Activated T-helper 1 cell treated with anti-CD3 and anti-CD28 coated beads, Interleukin-12 subunit alpha, Interleukin-12 subunit beta, Interleukin-2, Interleukin-4 antibody, amounts not matched to agents 30 ng/mL and 10 ng/mL and 1 ng/mL, durations not matched to agents 14 hours and 24 hours and 36 hours (primary cell): ENCODE data around the gene A1CF. TPM values are rescaled to one million over a fixed set of nuclear protein-coding genes. Genes with fewer than 3 reads are reported as not detected.
"Not testable (repeated sequence)": the region's sequence is repeated elsewhere in the genome, so short reads cannot be mapped to it uniquely, and the experiment has no call there.

Experiments
- DNase-seq: peaks from one replicate; pipeline ENCODE4 v3.0.0; 2021; ENCODE audit warnings: low spot score
- H3K27ac Mint-ChIP-seq: one replicate; pipeline ENCODE4 v1.8.0; 2021; ENCODE audit warnings: mild to moderate bottlenecking, mixed read lengths
- H3K27me3 Mint-ChIP-seq: one replicate; pipeline ENCODE4 v1.8.0; 2022; ENCODE audit warnings: mild to moderate bottlenecking, moderate library complexity, mixed read lengths; ENCODE audit not compliant: insufficient read depth
- H3K36me3 Mint-ChIP-seq: one replicate; pipeline ENCODE4 v1.8.0; 2021; ENCODE audit warnings: low read depth, mixed read lengths
- H3K4me1 Mint-ChIP-seq: one replicate; pipeline ENCODE4 v1.8.0; 2021; ENCODE audit warnings: low read depth, mixed read lengths
- H3K4me3 Mint-ChIP-seq: one replicate; pipeline ENCODE4 v1.8.0; 2021; ENCODE audit warnings: mild to moderate bottlenecking, moderate library complexity, mixed read lengths
- H3K9me3 Mint-ChIP-seq: one replicate; pipeline ENCODE4 v1.8.0; 2021; ENCODE audit warnings: mixed read lengths
- intact Hi-C: fragments of 100-400 bp; cut with micrococcal nuclease; formaldehyde crosslinking; loops from one replicate; pipeline ENCODE4 v1.15.1; 2024
- total RNA-seq: library from RNA; stranded (reverse); gene quantifications from 2 replicates; pipeline ENCODE4 v1.2.3, GENCODE V29; 2022

The A1CF gene
- total RNA-seq, 1 donor from 2014 or later: not detected

DNA sequence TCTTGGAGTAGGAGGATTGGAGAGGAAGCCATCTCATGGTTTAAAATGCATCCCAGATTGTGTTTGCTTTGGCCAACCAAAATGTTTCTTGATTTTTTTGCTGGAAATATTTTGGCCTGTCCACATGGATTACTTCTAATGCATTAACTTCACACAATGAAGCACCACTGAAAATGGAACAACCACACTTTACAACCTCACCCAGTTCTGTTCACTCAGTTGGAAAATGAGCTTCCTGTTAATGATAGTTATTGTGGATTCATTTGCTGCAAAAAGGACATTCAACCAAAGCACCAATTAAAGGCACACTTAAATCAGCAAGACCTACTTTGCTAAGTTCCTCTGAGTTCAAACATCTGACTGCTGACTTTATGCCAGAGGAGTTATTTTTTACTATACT, 11.3 kb upstream of the A1CF start:
- Mint-ChIP-seq H3K27ac (no peak overlapping the region), H3K4me1 (no peaks in the 10 kb centered on the region), H3K4me3 (no peak overlapping the region), H3K36me3 (no peaks in the 10 kb centered on the region), H3K9me3 (no peaks in the 10 kb centered on the region), H3K27me3 (peaks cover 6% of the 10 kb centered on the region)
- no peak for DNase-seq
- intact Hi-C loops: no loop called here

DNA sequence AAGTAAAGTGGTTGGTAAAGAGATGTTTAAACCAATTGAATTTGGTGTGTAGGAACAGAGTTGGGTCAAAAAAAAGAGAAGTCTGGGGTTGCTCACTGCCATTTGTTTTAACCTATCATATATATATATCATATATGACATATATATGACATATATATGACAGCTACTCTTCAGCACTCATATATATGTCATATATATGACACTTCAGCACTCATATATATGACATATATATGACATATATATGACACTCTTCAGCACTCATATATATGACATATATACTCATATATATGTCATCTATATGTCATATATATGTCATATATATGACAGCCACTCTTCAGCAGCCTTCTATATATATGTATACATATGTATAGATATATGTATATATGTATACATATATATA, 8.9 kb upstream of the A1CF start:
- H3K27ac Mint-ChIP-seq: no peak overlapping the region
- H3K4me1 Mint-ChIP-seq: no peaks in the 10 kb centered on the region
- intact Hi-C loops: no loop called here
- DNase-seq: no peak
- H3K27me3 Mint-ChIP-seq: peaks cover 6% of the 10 kb centered on the region
- no peaks in the 10 kb centered on the region for H3K36me3 Mint-ChIP-seq
- H3K4me3 Mint-ChIP-seq: no peak overlapping the region
- no peaks in the 10 kb centered on the region for H3K9me3 Mint-ChIP-seq

DNA sequence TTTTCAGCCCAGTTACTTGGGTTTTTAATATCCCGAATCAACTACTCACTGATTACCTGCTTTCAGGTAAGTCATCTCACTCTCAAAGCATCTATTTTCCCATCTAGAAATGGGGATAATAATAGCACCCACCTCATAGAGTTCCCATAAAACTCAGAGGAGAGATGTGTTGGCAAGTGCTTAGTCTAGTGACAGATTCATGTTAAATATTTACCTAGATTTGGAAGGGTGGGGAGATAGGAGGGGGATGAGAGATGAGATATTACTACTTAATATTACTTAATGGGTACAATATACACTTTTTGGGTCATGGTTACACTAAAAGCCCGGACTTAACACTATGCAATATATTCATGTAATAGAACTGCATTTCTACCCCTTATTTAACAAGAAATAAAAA, 7.0 kb upstream of the A1CF start:
- intact Hi-C loops: no loop called here
- Mint-ChIP-seq H3K36me3 (no peaks in the 10 kb centered on the region), H3K27me3 (peaks cover 2% of the 10 kb centered on the region), H3K27ac (no peak overlapping the region), H3K9me3 (no peaks in the 10 kb centered on the region), H3K4me1 (no peaks in the 10 kb centered on the region), H3K4me3 (no peak overlapping the region)
- no peak for DNase-seq

DNA sequence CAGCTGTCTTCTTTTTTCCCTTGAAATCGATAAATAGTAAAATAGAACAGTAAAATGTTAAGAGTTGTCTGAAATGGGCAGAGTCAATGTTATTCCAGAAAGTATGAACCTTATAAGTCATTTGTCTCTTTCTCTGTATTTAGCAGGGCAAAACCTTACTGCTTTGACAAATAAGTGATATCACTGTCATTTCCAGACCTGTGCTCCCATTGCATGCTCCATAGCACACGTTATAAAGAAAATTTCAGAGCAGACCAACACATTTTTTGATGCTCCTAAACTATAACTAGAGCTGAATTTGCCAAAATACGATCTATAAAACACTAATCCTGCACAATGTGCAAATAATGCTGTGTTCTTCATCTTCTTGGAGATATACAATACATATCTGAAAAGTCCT, 1.1 kb downstream of the A1CF start:
- Mint-ChIP-seq H3K4me1 (no peaks in the 10 kb centered on the region), H3K27me3 (peaks cover 4% of the 10 kb centered on the region), H3K4me3 (no peak overlapping the region), H3K27ac (no peak overlapping the region), H3K36me3 (no peaks in the 10 kb centered on the region), H3K9me3 (no peaks in the 10 kb centered on the region)
- intact Hi-C loops: no loop called here
- DNase-seq: no peak

- H3K27ac Mint-ChIP-seq: no peak overlapping the region
- H3K36me3 Mint-ChIP-seq: no peaks in the 10 kb centered on the region
- H3K9me3 Mint-ChIP-seq: no peaks in the 10 kb centered on the region
- no peak for DNase-seq
- no peak overlapping the region for H3K4me3 Mint-ChIP-seq
- H3K27me3 Mint-ChIP-seq: peaks cover 6% of the 10 kb centered on the region
- intact Hi-C loops: no loop called here
- no peaks in the 10 kb centered on the region for H3K4me1 Mint-ChIP-seq
Observed at GRCh38 chr10:50883629-50884028, 1.8 kb downstream of the A1CF start.

GRCh38 chr10:50882540-50882983, 2.9 kb downstream of the A1CF start:
- H3K9me3 Mint-ChIP-seq: no peaks in the 10 kb centered on the region
- no peak overlapping the region for H3K4me3 Mint-ChIP-seq
- H3K4me1 Mint-ChIP-seq: no peaks in the 10 kb centered on the region
- intact Hi-C loops: no loop called here
- no peaks in the 10 kb centered on the region for H3K36me3 Mint-ChIP-seq
- no peak for DNase-seq
- peaks cover 6% of the 10 kb centered on the region for H3K27me3 Mint-ChIP-seq
- no peak overlapping the region for H3K27ac Mint-ChIP-seq

DNA sequence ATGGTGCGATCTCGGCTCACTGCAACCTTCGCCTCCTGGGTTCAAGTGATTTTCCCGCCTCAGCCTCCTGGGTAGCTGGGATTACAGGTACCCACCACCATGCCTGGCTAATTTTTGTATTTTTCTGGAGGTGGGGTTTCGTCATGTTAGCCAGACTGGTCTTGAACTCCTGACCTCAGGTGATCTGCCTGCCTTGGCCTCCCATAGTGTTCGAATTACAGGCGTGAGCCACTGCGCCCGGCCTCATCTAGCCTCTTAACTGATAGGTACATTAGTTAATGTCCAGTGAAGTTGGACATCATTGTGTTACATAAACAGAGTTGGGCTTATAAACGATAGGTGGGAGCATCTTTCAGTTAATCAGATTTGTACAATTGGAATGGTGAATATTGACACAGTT, 4.4 kb downstream of the A1CF start:
- H3K4me1 Mint-ChIP-seq, H3K4me3 Mint-ChIP-seq, H3K27me3 Mint-ChIP-seq, H3K36me3 Mint-ChIP-seq, H3K27ac Mint-ChIP-seq, DNase-seq, H3K9me3 Mint-ChIP-seq, intact Hi-C loops: not testable (repeated sequence)

DNA sequence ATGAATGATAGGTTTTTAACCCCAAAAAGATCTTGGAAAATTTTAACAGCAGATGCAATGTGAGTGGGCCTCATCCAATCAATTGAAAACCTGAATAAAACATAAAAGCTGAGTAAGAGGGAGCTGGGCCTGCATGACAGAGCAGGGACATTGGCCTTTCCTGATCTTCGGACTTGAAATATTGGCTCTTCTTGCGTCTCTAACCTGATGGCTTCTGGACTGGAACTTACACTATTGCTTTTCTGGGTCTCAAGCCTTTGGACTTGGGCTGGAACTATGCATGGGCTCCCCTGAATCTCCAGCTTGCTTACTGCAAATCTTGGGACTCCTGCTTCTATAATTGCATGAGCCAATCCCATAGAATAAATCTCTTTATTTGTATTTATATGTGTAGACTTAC, 9.0 kb downstream of the A1CF start:
- Mint-ChIP-seq H3K27ac (no peak overlapping the region), H3K9me3 (no peaks in the 10 kb centered on the region), H3K4me1 (no peaks in the 10 kb centered on the region), H3K4me3 (no peak overlapping the region), H3K27me3 (peaks cover 6% of the 10 kb centered on the region), H3K36me3 (no peaks in the 10 kb centered on the region)
- intact Hi-C loops: no loop called here
- DNase-seq: no peak

- no peak overlapping the region for H3K4me3 Mint-ChIP-seq
Observed at GRCh38 chr10:50874723-50875122, 10.7 kb downstream of the A1CF start.

GRCh38 chr10:50866317-50866716, 19.1 kb downstream of the A1CF start:
- H3K27me3 Mint-ChIP-seq: peaks cover 14% of the 10 kb centered on the region
- no peak for DNase-seq
- no peaks in the 10 kb centered on the region for H3K4me1 Mint-ChIP-seq
- intact Hi-C loops: no loop called here
- no peak overlapping the region for H3K27ac Mint-ChIP-seq
- H3K4me3 Mint-ChIP-seq: no peak overlapping the region
- H3K36me3 Mint-ChIP-seq: no peaks in the 10 kb centered on the region
- H3K9me3 Mint-ChIP-seq: no peaks in the 10 kb centered on the region

More at GRCh38 chr10:50874723-50875122, 10.7 kb downstream of the A1CF start:
- Mint-ChIP-seq H3K27ac (no peak overlapping the region), H3K4me1 (no peaks in the 10 kb centered on the region), H3K27me3 (peaks cover 7% of the 10 kb centered on the region), H3K36me3 (no peaks in the 10 kb centered on the region), H3K9me3 (no peaks in the 10 kb centered on the region)
- intact Hi-C loops: no loop called here
- DNase-seq: no peak

- Mint-ChIP-seq H3K4me3 (no peak overlapping the region), H3K36me3 (no peaks in the 10 kb centered on the region), H3K9me3 (no peaks in the 10 kb centered on the region), H3K4me1 (no peaks in the 10 kb centered on the region), H3K27me3 (peaks cover 6% of the 10 kb centered on the region), H3K27ac (no peak overlapping the region)
- DNase-seq: no peak
- intact Hi-C loops: no loop called here
Observed at GRCh38 chr10:50862719-50863118, 22.7 kb downstream of the A1CF start.

DNA sequence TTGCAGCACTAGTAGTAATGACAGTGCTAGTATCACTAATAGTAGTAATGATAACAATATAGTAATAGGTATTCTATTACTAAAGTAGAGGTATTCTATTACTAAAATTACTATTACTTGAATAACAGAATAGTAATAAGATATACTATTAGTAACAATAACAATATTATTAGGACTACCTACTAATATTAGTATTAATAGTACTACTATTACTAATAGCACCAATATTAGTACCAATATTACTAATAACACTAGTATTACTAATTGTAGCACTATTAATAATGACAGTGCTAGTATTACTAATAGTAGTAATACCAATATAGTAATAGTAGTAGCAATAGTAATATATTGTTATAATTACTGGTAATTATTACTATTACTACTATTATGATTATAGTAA, 24.1 kb downstream of the A1CF start:
- no peaks in the 10 kb centered on the region for H3K9me3 Mint-ChIP-seq
- H3K36me3 Mint-ChIP-seq: no peaks in the 10 kb centered on the region
- H3K27ac Mint-ChIP-seq: no peak overlapping the region
- H3K4me1 Mint-ChIP-seq: no peaks in the 10 kb centered on the region
- H3K4me3 Mint-ChIP-seq: no peak overlapping the region
- peaks cover 4% of the 10 kb centered on the region for H3K27me3 Mint-ChIP-seq
- intact Hi-C loops: no loop called here
- DNase-seq: no peak

DNA sequence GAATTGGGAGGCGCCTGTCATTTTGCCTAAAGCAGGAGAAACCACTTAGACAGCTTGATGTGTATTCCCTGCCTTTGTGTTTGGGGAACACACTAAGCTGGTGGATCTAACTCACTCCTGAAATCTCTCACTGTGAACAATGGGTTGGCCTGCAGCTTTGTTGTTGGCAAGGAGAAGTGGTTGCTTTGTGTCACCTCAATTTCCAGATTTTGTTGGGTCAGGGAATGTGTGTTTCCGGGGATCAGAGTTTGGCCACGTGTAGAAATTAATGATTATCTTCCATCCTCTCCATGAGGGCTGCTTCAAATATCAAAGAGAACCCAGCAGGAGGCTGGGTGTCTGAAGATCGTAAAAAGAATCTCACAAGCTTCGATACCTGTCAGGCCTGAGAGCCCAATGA, 27.8 kb downstream of the A1CF start:
- Mint-ChIP-seq H3K4me3 (no peak overlapping the region), H3K36me3 (no peaks in the 10 kb centered on the region), H3K9me3 (no peaks in the 10 kb centered on the region), H3K4me1 (no peaks in the 10 kb centered on the region), H3K27ac (no peak overlapping the region), H3K27me3 (no peaks in the 10 kb centered on the region)
- no peak for DNase-seq
- intact Hi-C loops: no loop called here

DNA sequence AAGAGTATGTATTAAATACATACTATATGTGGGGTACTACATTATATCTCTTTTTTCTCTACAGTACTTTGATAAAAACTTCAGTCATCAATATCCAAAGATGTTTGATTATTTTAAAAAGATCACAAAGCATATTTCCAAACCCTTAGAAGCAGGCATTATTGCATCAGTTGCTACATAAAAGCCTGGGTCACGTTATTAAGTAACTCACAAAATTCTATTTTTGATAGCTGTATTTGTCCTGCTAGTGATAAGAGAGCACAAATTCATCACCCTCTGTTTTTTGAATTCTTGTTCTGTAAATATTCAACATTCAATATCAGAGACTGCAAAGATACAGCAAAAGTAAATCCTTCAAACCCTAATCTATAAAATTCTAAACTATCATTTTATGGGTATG, 30.0 kb downstream of the A1CF start:
- Mint-ChIP-seq H3K27ac (no peak overlapping the region), H3K36me3 (no peaks in the 10 kb centered on the region), H3K27me3 (no peaks in the 10 kb centered on the region), H3K4me3 (no peak overlapping the region), H3K9me3 (no peaks in the 10 kb centered on the region), H3K4me1 (no peaks in the 10 kb centered on the region)
- intact Hi-C loops: no loop called here
- DNase-seq: no peak
